GM18868 (cell line): ENCODE measurements around the gene TRERF1.
"Not testable (repeated sequence)": the region's sequence is repeated elsewhere in the genome, so short reads cannot be mapped to it uniquely, and the experiment has no call there.

Experiments used
- ATAC-seq: cut with Tn5 transposase; IDR thresholded peaks from one replicate; pipeline ENCODE4 v1.9.1; 2021; ENCODE audit warnings: mild to moderate bottlenecking, moderate library complexity; ENCODE audit not compliant: unreplicated experiment

The TRERF1 gene

DNA sequence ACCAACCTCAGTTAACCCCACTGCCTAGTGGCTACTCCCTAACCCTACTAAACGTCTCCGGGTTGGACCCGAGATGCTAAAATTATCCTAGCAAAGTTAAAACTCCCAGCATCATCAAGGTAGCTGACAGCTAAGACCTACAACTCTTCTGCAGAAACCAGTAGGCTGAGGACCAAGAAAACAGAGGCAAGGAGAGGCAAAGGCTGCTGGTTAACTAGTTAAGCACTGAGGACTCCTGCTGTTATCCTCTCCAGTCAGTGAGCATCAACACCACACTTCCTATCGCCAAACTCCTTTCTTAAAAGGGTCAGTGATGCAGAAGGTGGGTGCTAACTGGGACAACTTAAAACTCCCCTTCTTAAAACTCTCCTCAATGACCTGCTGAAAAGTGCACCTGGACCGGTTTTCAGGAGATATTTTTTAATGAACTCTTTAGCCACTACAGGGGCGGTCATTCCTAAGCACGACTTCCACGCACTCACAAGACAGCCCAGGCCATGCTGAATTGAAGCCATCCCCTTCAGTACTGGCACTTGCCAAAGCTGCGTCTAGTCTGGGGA lies 1.7 kb downstream of the TRERF1 start:
- no peak for ATAC-seq

DNA sequence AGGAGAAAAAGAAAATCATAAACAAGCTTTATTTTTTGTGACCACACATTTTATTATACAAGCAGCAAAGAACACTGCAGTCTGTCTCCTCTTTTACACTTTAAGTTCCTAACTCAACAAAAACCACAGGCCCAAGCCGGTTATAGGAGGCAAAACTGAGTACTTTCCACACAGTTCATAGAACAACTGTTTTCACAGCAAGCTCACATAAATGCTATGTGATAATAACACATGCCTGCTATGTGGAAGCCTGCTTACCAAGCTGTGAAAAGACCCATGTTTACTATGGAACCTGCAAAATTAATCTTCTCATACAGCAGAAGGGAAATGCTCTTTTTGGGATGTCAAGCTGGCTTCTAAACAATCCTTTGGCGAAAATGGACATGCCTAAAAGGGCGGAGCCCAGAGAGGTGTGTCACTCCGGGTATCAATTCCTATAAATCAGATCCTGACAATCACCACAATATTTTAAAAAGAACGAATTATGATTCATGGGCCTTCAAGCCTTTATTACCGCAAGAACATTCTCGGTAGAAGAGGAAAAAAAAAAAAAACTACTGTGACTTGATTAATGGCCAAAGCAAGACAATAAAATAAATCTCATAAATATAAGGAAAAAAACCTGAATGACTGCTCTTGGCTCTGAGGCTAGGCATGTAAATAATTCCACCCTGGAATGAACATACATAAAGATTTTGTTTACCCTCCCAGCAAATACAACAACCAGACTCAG lies 2.6 kb downstream of the TRERF1 start:
- no peak for ATAC-seq

DNA sequence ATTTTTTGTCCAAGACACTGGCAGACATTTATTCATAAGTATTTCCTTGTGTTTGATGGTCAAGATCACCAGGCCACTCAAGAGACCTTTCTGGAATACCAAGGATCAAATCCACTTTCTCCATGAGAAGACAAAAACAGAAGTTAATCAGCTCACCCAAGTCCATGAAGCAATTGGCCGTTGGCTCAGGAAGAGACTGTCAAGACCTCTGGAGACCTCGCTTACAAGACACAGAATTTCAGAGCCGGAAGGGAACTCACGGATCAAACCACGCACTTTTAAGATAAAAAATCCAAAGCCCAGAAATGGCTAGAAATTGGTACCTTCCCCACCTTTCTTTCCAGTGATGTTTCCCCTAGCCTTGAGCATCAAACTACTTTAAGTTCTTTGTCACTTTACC lies 3.3 kb downstream of the TRERF1 start:
- ATAC-seq = no peak

DNA sequence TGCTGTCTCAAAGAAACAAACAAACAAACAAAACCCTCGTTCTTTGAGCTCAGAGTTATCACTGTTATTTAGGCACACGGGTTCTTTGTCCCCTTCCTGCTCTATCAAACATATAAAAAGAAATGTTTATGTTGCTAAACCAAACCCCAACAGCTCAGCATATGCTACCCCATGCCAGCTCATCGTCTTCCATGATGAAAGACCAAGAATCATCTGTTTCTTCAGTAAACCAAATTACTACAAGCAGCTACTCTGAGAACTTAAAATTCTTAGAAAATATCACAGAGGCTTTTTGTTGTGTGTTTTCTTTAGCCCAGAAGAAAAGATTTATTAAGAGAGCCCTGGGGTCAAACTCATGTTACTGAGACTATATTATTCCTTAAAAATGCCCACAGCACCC lies 4.7 kb downstream of the TRERF1 start:
- ATAC-seq = no peak

DNA sequence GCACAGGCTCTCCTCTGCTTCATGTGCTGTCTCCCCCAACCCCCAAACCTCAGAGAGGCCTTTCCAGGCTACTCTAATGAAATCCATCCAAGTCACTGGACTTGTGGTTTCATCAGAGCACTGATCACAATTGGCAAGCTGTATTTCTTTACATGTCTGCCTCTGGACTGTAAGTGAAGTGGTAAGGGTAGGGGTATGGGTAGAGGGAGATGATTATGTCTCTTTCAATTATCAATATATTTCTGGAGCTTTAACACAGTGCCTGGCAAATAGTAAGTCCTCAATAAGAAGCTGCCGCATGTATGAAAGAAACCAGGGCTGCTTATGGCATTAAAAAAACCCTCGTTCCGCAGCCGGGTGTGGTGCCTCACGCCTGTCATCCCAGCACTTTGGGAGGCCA lies 5.4 kb downstream of the TRERF1 start:
- no peak for ATAC-seq

DNA sequence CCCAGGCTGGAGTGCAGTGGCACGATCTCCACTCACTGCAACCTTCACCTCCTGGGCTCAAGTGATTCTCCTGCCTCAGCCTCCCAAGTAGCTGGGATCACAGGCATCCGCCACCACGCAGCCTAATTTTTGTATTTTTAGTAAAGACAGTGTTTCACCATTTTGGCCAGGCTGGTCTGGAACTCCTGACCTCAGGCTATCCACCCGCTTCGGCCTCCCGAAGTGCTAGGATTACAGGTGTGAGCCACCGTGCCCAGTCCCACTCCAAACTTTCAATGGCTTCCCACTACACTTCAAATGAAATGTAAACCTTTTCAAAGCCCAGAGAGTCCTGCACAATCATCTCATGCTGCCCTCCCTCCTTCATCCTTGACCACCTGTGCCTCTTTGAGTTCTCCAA lies 5.8 kb downstream of the TRERF1 start:
- ATAC-seq = not testable (repeated sequence)

DNA sequence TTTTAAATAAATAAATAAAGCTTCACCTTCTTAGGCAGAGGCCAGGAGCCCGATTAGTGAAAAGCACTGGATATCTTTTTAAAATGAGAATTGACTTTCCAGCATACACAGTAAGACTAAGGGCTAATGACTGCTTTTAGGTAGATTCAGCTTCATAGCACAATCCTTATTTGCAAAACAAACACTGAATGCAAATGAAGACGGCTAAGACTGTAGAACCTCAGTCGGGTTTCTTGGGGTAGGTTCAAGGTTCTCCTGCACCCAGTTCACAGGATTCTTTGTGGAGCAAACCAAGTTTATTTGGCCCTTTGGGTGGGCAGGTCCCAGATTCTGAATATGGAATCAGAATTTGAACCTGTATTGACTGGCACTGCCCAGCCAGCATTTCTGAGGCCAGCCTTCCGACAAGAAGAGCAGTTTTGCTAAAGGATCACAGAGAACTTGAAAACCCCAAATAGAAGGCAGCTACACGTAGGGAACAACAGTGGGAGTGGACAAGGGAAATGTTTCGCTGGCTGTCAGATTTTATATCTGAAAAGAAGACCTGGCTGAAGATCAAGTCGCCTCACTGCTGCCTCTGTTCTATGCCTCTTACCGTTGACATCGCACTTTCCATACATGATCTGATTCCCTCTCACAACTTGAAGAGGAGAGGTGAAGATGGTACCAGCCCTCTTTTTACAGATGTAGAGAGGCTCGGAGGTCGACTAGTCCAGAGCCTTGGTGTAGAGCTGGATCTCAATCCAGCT lies 8.2 kb downstream of the TRERF1 start:
- ATAC-seq = no peak

GRCh38 chr6:42441697-42442081 lies 10.0 kb downstream of the TRERF1 start:
- ATAC-seq = no peak

- no peak for ATAC-seq
Observed at GRCh38 chr6:42440778-42441696, 10.7 kb downstream of the TRERF1 start.

DNA sequence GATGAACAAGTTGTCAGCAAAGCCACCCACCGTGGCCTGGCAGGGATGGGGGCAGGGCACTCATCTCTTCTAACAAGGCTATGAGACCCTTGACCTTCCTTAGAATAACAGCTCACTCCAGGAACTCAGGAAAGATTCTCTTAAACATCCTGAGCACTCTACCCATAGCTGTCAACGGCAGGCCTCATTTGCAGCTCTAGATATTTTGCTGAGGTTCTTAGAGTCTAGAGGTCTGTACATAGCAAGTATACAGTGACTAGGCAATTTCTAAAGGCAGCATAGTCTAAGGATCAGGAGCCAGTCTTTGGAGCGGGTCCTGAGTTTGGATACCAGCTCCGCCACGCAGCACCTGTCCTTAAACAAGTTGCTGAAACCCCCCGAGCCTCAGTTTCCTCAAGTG lies 11.7 kb downstream of the TRERF1 start:
- ATAC-seq = no peak

- no peak for ATAC-seq
Observed at GRCh38 chr6:42436825-42437224, 14.9 kb downstream of the TRERF1 start.

DNA sequence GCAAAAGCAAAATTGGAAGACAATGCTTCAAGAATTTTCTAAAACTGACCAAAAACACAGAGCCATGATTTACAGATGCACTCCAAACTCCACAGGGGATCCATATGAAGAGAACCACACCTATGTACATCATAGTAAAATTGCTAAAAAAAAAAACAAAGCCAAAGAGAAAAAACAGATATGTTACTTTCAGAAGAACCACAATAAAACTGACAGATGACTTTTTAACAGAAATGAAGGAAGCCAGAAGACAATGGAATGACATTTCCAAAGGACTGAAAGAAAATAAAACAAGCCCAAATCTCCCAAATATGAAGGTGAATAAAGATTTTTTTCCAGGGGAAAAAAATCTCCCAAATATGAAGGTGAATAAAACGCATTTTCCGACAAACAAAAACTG lies 17.5 kb downstream of the TRERF1 start:
- ATAC-seq = no peak

DNA sequence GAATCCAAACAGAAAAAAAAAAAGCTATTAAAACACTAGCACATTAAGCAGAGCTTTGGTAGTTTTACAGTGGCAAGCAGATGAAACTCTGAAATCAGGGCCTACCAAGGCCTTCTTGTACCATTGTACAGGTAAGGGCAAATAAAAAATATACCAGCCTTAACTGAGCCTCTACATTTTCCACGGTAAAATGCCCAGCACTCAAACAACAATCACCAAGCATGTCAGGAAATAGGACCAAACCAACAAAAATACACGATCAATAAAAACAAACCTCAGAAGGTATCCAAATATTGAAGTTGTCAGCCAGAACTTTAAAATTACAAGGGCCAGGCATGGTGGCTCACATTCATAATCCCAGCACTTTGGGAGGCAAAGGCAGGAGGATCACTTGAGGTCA lies 18.3 kb downstream of the TRERF1 start:
- ATAC-seq = no peak

- no peak for ATAC-seq
Observed at GRCh38 chr6:42431877-42432276, 19.8 kb downstream of the TRERF1 start.

DNA sequence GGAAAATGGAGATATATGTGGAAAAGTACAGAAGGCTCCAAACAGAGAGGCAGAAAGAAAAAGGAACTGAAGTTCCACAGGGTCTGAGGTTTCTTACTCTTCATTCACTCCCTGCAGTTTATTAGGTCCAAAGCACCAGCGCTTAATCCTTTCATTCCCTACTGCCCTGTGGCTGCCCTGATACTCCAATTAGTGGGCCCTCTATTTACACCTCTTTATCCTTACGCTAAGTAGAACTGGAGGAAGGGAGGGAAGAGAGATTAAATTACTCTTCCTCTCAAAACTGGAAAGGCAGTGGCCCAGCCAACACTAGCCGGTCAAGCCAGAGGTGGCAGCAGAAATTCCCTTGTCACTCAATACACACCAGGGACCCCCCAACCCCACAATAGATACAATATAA lies 20.4 kb downstream of the TRERF1 start:
- ATAC-seq = no peak

DNA sequence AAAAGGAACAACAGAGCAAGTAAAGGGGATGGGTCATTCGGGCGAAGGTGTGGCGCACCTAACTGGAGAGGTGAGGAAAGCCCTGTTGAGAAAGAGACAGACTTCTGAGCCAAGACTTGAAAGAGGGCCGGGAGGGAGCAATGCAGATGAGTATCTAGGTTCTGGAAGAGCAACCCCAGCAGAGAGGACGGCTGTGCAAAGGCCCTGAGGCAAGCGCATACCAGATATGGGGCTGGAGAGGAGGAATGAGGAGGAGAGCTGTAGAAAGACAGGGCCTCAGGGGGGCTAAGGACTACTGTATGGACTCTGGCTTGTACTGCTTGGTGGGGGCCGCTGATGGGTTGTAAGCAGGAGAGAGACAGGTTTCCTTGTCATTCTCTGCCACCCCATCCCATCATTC lies 21.9 kb downstream of the TRERF1 start:
- no peak for ATAC-seq

GRCh38 chr6:42429042-42429585 lies 22.6 kb downstream of the TRERF1 start:
- ATAC-seq = no peak

DNA sequence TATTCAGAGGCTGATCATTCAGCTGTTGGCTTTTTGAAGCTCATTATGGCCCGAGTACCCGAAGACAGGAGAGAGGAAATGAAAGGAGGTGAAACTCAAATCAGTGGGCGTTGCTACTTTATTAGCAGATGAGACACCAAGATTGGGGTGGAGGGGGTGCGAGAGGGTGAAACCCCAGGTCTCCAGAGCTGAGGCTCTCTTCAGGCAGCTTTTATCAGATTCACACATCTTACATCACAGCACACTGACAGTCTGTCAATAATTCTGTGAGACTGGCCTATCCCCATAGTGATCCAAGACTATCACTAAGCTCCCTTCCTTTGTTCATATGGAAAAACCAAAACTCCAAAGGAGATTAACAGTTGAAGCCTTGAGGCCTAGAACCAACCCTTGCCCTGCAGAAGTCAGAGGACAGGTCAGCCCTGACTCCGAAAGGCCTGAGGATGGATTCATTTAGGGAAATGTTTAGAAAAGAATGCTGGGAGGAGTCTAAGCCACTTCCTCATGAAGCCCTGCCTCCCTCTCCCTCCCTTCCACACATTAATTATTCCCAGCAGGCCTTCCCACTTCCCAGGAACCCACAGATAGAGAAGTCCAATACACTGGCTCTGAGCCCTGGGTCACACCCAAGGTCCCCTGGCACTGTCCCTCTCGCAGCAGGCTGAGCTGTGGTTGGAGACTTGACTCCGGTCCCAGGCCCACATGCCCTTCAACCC lies 23.2 kb downstream of the TRERF1 start:
- peak; percentile 89 for ATAC-seq

GRCh38 chr6:42427871-42428270 lies 23.9 kb downstream of the TRERF1 start:
- peak; percentile 6 for ATAC-seq

GRCh38 chr6:42426191-42426590 lies 25.5 kb downstream of the TRERF1 start:
- no peak for ATAC-seq
